MM.1S (cell line): ENCODE results near the gene PPP1R9A.
"Not testable (repeated sequence)": the region's sequence is repeated elsewhere in the genome, so short reads cannot be mapped to it uniquely, and the experiment has no call there.

Source experiments
- DNase-seq: peaks from one replicate; pipeline ENCODE4 v3.0.0-alpha.2; 2015
- H2AFZ ChIP-seq: fragments of 300-600 bp; sonication (generic); 2 replicates; pipeline ENCODE4 v1.6.0; 2016; ENCODE audit warnings: antibody characterized with exemption, low read length
- H3F3A ChIP-seq: fragments of 300-600 bp; sonication (generic); 2 replicates; pipeline ENCODE4 v1.6.1; 2016; ENCODE audit warnings: mild to moderate bottlenecking, antibody characterized with exemption, low read length, moderate library complexity, mixed read lengths; ENCODE audit not compliant: insufficient read depth
- H3K27ac ChIP-seq: fragments of 300-600 bp; sonication (generic); 2 replicates; pipeline ENCODE4 v1.5.1; 2016; ENCODE audit warnings: mild to moderate bottlenecking, low read length
- H3K27me3 ChIP-seq: fragments of 300-600 bp; sonication (generic); replicated peaks from 2 replicates; pipeline ENCODE4 v1.6.0; 2016; ENCODE audit warnings: low read length; ENCODE audit not compliant: insufficient read depth
- H3K36me3 ChIP-seq: fragments of 300-600 bp; sonication (generic); replicated peaks from 2 replicates; pipeline ENCODE4 v1.6.1; 2016; ENCODE audit warnings: mild to moderate bottlenecking, low read length, mixed read lengths; ENCODE audit not compliant: insufficient read depth
- H3K4me1 ChIP-seq: fragments of 300-600 bp; sonication (generic); 2 replicates; pipeline ENCODE4 v1.6.1; 2016; ENCODE audit warnings: low read length, mixed read lengths
- H3K4me2 ChIP-seq: fragments of 300-600 bp; sonication (generic); 2 replicates; pipeline ENCODE4 v1.6.0; 2016; ENCODE audit warnings: low read depth, low read length
- H3K4me3 ChIP-seq: fragments of 300-600 bp; sonication (generic); 2 replicates; pipeline ENCODE4 v1.5.1; 2016; ENCODE audit warnings: low read length, mixed read lengths
- H3K79me2 ChIP-seq: fragments of 300-600 bp; sonication (generic); 2 replicates; pipeline ENCODE4 v1.6.1; 2016; ENCODE audit warnings: mixed run types, low read length, mixed read lengths
- H3K9ac ChIP-seq: fragments of 300-600 bp; sonication (generic); 2 replicates; pipeline ENCODE4 v1.6.1; 2016; ENCODE audit warnings: low read length, mixed read lengths
- H3K9me2 ChIP-seq: fragments of 300-600 bp; sonication (generic); replicated peaks from 2 replicates; pipeline ENCODE4 v1.6.1; 2016; ENCODE audit warnings: mild to moderate bottlenecking, low read length, mixed read lengths; ENCODE audit not compliant: insufficient read depth
- H3K9me3 ChIP-seq: fragments of 300-600 bp; sonication (generic); replicated peaks from 2 replicates; pipeline ENCODE4 v1.6.1; 2016; ENCODE audit warnings: mild to moderate bottlenecking, low read length, mixed read lengths; ENCODE audit not compliant: insufficient read depth
- H4K20me1 ChIP-seq: fragments of 300-600 bp; sonication (generic); 2 replicates; pipeline ENCODE4 v1.6.1; 2016; ENCODE audit warnings: mild to moderate bottlenecking, low read length, moderate library complexity, mixed read lengths; ENCODE audit not compliant: insufficient read depth
- CTCF ChIP-seq: fragments of 300-600 bp; sonication (generic); IDR thresholded peaks from 2 replicates; pipeline ENCODE4 v1.5.1; 2016; ENCODE audit warnings: antibody characterized with exemption, low read length, mixed read lengths
- EZH2 ChIP-seq: fragments of 300-600 bp; sonication (generic); optimal IDR thresholded peaks from 2 replicates; pipeline ENCODE3; 2017; ENCODE audit warnings: low read depth, mild to moderate bottlenecking, antibody characterized with exemption, low read length, mixed read lengths
- EZH2phosphoT487 ChIP-seq: fragments of 300-600 bp; sonication (generic); IDR thresholded peaks from 2 replicates; pipeline ENCODE4 v1.6.1; 2018; ENCODE audit warnings: antibody characterized with exemption, low read length

The PPP1R9A gene

GRCh38 chr7:94999069-94999351, 91.6 kb downstream of the PPP1R9A start:
- Histone ChIP-seq H3K79me2 (no peaks in the 10 kb centered on the region), H3K9me2 (no peaks in the 10 kb centered on the region), H3K27me3 (no peaks in the 10 kb centered on the region), H3K36me3 (no peaks in the 10 kb centered on the region), H3K4me3 (no peak overlapping the region), H4K20me1 (no peaks in the 10 kb centered on the region), H3K27ac (no peak overlapping the region), H3K4me2 (no peak overlapping the region), H2AFZ (no peak overlapping the region), H3K9ac (no peak overlapping the region), H3K4me1 (no peaks in the 10 kb centered on the region), H3K9me3 (no peaks in the 10 kb centered on the region), H3F3A (no peaks in the 10 kb centered on the region)
- DNase-seq = no peak
- TF ChIP-seq EZH2phosphoT487 (no peak), CTCF (no peak), EZH2 (no peak)

- H4K20me1 ChIP-seq, H3K9me2 ChIP-seq, H3K9ac ChIP-seq, H3K36me3 ChIP-seq, H3F3A ChIP-seq, DNase-seq, H3K27ac ChIP-seq, H3K4me1 ChIP-seq, H3K4me2 ChIP-seq, H3K4me3 ChIP-seq, H3K79me2 ChIP-seq, H3K27me3 ChIP-seq, H2AFZ ChIP-seq, H3K9me3 ChIP-seq: not testable (repeated sequence)
Observed at GRCh38 chr7:94999601-95000000, 92.2 kb downstream of the PPP1R9A start.

- TF ChIP-seq CTCF (no peak), EZH2phosphoT487 (no peak), EZH2 (no peak)
- Histone ChIP-seq H3K79me2 (no peaks in the 10 kb centered on the region), H3K4me1 (no peaks in the 10 kb centered on the region), H3K27me3 (no peaks in the 10 kb centered on the region), H3F3A (no peaks in the 10 kb centered on the region), H3K9ac (no peak overlapping the region), H3K9me3 (no peaks in the 10 kb centered on the region), H3K4me3 (no peak overlapping the region), H3K4me2 (no peak overlapping the region), H3K9me2 (no peaks in the 10 kb centered on the region), H3K36me3 (no peaks in the 10 kb centered on the region), H2AFZ (no peak overlapping the region), H3K27ac (no peak overlapping the region), H4K20me1 (no peaks in the 10 kb centered on the region)
- DNase-seq = no peak
Observed at GRCh38 chr7:95001258-95001657, 93.9 kb downstream of the PPP1R9A start.

- Histone ChIP-seq H3K9me2 (no peaks in the 10 kb centered on the region), H3K4me1 (no peaks in the 10 kb centered on the region), H3K27ac (no peak overlapping the region), H4K20me1 (no peaks in the 10 kb centered on the region), H3K27me3 (no peaks in the 10 kb centered on the region), H3K9ac (no peak overlapping the region), H2AFZ (no peak overlapping the region), H3F3A (no peaks in the 10 kb centered on the region), H3K4me3 (no peak overlapping the region), H3K36me3 (no peaks in the 10 kb centered on the region), H3K79me2 (no peaks in the 10 kb centered on the region), H3K4me2 (no peak overlapping the region), H3K9me3 (no peaks in the 10 kb centered on the region)
- no peak for TF ChIP-seq EZH2phosphoT487
- TF ChIP-seq EZH2 = no peak
- no peak for TF ChIP-seq CTCF
- DNase-seq = no peak
Observed at GRCh38 chr7:95001815-95002561, 94.6 kb downstream of the PPP1R9A start.
